GM21515 (cell line): ENCODE measurements around the gene NUTF2.
"Not testable (repeated sequence)": the region's sequence is repeated elsewhere in the genome, so short reads cannot be mapped to it uniquely, and the experiment has no call there.

Experiments used
- ATAC-seq: cut with Tn5 transposase; IDR thresholded peaks from one replicate; pipeline ENCODE4 v1.9.1; 2021; ENCODE audit not compliant: unreplicated experiment

NUTF2 gene

GRCh38 chr16:67862623-67863583 is 16.2 kb downstream of the NUTF2 start:
- ATAC-seq, result no peak

DNA sequence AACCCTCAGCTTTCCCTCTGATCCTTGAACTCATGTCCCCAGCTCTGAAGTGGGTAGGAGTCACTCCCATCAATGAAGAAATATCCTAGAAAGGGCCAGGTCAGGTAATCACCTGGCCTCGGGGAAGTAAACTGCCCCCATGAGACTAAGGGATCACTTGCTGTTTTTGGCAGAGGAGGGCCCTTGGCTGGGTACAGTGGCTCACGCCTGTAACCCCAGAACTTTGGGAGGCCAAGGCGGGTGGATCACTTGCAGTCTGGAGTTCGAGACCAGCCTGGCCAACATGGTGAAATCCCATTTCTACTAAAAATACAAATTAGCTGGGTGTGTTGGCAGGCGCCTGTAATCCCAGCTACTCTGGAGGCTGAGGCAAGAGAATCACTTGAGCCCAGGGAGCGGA is 17.3 kb downstream of the NUTF2 start:
- ATAC-seq, result not testable (repeated sequence)

GRCh38 chr16:67864594-67864993 is 17.9 kb downstream of the NUTF2 start:
- ATAC-seq, result no peak

- no peak for ATAC-seq
Measured at GRCh38 chr16:67865318-67865717, 18.6 kb downstream of the NUTF2 start.

DNA sequence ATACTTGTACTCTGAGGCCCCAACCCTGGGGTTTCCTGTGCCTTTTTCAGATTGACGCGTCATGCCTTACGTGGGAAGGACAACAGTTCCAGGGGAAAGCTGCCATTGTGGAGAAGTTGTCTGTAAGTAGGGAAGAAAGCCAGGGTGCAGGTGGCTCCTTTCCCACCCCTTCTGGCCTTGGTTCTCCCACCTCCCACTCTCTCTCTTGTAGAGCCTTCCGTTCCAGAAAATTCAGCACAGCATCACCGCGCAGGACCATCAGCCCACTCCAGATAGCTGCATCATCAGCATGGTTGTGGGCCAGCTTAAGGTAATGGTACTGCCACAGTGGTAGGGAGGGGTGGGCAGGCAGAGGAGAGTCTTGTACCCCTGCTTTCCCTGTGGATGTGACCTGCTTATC is 21.6 kb downstream of the NUTF2 start:
- no peak for ATAC-seq

DNA sequence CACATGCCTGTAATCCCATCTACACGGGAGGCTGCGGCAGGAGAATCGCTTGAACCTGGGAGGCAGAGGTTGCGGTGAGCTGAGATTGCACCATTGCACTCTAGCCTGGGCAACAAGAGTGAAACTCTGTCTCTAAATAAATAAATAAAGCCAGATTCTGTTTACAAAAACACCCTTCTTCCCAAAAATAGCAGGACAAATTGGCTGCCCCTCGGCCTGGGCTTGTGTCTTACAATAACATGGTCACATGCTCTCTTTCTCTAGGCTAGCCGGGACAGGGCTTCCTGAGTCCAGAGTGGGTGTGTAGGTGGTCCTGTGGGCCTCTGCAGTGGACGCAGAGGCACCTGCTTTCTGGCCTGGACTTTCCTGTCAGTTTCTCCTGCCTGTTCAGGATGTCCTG is 22.9 kb downstream of the NUTF2 start:
- no peak for ATAC-seq

DNA sequence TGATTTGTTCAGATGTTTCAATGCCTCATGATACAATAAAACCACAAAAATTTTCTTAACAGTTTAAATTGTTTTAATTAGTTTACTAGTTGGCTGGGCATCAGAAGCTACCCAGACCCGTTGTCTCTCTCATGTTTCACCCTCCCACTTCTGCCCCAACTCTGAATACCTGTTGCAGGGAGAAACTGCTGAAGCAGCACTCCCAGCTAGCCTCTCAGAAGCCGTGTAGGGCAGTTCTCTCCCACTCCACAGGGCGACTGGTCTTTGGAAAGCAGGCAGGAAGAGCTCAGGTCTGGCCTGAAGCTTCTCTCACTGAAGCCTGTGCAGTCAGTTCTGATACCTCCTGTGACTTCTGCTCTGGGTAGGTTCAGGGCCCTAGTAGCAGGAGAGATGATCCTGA is 24.5 kb downstream of the NUTF2 start:
- ATAC-seq, result no peak

DNA sequence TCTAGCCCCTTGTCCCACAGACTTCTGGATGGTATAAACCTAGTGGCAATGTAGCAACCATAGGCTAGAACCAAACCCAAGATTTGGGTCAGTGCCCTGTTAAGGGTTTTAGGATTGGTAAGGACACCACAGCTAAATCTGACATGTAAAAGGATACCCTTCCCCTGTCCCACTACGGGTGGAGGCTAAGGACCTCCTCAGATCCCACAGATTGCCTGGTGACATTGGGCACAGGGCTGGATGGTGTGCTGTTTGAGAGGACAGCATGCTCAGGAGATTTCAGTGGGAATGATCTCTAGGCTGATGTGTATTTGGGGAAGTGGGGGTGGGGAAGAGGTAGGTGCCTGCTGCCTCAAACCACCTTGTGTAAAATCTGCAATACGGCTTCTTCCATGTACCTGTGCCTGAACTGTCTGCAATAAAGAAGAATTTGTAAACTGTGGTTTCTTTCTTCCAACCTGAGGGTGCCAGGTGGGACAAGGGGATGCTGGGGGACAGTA is 25.4 kb downstream of the NUTF2 start:
- no peak for ATAC-seq

GRCh38 chr16:67872631-67873434 is 26.1 kb downstream of the NUTF2 start, which contains the start of gene EDC4:
EDC4 (plus strand) TSS chr16:67873052; CDS start chr16:67873262, 210 bp downstream.
- ATAC-seq, result peak; percentile 55

DNA sequence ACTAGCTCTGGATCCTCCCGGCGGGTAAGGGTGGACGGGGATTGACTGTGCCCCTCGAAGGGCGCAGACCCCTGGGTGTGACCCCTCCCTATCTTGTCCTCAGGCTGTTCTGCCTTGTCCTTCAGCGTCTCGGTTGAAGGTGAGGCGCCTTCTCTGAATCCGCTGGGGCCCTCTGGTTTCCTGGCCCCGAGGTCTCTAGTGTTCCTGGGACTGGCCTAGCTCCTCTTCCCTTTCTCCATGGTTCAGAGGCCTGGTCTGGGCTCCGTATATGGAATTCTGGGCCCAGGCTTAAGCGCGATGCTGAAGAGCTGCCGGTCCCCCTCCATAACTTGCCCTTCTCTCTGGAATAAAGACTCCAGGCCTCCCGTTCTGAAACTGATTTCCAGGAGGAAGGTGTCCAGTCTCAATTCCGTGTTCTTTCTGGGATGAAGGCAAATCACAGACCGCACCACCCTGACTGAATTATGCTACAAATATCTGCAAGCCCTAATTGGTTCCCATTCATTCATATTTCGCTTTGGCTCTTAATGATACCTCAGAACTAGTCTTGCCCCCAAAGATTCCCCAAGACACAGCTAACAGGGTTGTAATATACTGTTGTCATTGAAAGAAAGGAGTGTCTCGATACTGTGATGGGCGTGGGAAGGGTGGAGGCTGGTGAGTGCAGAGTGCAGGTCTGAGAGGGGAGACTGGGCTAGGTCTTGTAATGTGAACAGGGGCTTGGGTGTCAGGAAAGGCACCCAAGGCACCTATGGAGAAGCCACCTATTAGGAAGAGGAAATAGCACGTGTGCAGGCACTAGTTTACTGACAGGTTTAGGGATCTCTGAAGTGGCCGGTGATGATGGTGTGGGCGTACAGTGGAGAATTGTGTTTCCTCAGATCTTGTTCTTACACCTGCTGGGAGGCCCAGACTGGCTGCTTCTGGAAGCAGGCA is 27.0 kb downstream of the NUTF2 start:
- ATAC-seq, result no peak

DNA sequence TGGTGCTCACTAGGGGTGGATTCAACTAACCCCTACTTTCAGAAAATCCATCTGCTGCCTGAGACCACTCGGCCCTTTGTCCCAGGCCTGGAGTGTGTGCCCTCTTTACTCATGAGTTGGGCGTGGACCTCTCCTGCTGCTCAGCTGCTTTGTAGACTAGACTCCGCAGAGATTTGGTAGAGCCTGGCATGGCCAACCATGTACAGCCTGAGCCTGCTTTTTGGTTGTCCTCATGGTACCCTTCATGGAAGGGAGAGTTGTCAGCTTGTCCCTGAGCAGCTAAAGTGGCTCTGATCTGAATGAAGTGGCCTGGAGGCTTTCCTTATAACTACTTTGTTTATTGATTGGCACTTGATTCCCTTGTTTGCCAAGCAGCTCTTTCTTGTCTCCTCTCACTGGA is 27.6 kb downstream of the NUTF2 start:
- ATAC-seq, result no peak

DNA sequence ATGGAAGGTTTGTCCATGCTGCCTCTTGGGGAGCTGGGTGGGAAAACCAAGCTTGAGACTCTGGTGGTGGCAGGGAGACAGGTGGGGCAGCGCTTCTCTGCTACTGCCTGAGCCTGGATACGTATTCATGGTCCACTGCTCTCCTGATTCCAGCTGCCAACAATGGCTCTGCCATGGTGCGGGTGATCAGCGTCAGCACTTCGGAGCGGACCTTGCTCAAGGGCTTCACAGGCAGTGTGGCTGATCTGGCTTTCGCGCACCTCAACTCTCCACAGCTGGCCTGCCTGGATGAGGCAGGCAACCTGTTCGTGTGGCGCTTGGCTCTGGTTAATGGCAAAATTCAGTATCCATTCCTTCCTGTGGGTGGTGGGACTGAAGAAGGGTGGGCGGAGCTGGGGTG is 30.3 kb downstream of the NUTF2 start:
- no peak for ATAC-seq

- ATAC-seq, result no peak
Measured at GRCh38 chr16:67878232-67878631, 31.5 kb downstream of the NUTF2 start.

- ATAC-seq, result no peak
Measured at GRCh38 chr16:67878846-67879245, 32.1 kb downstream of the NUTF2 start.

DNA sequence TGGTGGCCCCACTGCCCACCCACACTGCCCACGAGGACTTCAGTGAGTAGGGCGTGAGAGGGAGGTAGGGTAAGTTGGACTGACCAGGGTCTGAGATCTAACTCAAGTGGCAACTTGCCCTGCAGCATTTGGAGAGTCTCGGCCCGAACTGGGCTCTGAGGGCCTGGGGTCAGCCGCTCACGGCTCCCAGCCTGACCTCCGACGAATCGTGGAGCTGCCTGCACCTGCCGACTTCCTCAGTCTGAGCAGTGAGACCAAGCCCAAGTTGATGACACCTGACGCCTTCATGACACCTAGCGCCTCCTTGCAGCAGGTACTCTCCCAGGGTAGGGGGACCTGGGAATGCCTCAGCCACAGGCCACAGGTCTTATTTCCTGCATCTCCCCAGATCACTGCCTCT is 32.7 kb downstream of the NUTF2 start:
- no peak for ATAC-seq

DNA sequence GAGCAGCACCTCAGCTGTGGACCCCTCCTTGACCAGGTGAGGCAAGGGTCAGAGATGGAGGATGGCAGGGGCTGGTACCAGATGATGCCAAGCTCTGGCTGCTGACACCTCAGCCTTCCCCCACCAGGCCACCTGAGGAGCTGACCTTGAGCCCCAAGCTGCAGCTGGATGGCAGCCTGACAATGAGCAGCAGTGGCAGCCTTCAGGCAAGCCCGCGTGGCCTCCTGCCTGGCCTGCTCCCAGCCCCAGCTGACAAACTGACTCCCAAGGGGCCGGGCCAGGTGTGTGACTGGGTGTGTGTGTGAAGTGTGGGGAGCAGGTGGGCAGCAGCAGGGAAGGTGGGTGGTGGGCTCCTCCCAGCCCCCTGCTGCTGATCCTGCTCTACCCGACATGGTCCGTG is 33.2 kb downstream of the NUTF2 start:
- no peak for ATAC-seq

- no peak for ATAC-seq
Measured at GRCh38 chr16:67880584-67880983, 33.9 kb downstream of the NUTF2 start.

- ATAC-seq, result no peak
Measured at GRCh38 chr16:67881621-67882161, 35.0 kb downstream of the NUTF2 start.

GRCh38 chr16:67882374-67883145 is 35.8 kb downstream of the NUTF2 start:
- no peak for ATAC-seq
